ENCODE measurements around the gene RS1. TPM values are rescaled to one million over a fixed set of nuclear protein-coding genes. Genes with fewer than 3 reads are reported as not detected.

RS1 gene
- total and polyA plus RNA-seq, 10 of the 15 experiments (the other 5 are each of a cell fraction or from before 2014, with no cell fraction given): 0.04 to 0.26 TPM; not detected in 8

- in situ Hi-C loops (cut with MboI): no loop called here
- H3K27me3 ChIP-seq (replicated peaks in 1 of 2; ENCODE audit: control insufficient read depth in 2 of 2, insufficient read depth in 2 of 2, low read length in 1 of 2): no peaks in the 10 kb centered on the region; a peak in 1 of 4 replicates
- RAD21 ChIA-PET (ENCODE audit: unreplicated experiment): no interaction called here
- H3K9ac ChIP-seq (ENCODE audit: control insufficient read depth, insufficient read depth, low read length): no peak overlapping the region
- no peak for DNase-seq (ENCODE audit: low read depth, low spot score)
- no peak for ATAC-seq
- intact Hi-C loops (cut with micrococcal nuclease; ENCODE audit: unreplicated experiment): no loop called here
- no TSS peak for BruUV-seq (replicated peaks)
- H3K27ac ChIP-seq (ENCODE audit: control insufficient read depth, insufficient read depth): no peak overlapping the region
- FAIRE-seq: no peak
- CTCF ChIA-PET: no interaction called here
- H3K4me3 ChIP-seq: no peak overlapping the region
- H4K20me1 ChIP-seq (ENCODE audit: control insufficient read depth, insufficient read depth): no peaks in the 10 kb centered on the region
- POLR2A ChIA-PET: no interaction called here
- no peak overlapping the region for H2AFZ ChIP-seq (ENCODE audit: control insufficient read depth, low read depth, low read length)
- H3K79me2 ChIP-seq (ENCODE audit: control insufficient read depth, insufficient read depth, low read length): no peaks in the 10 kb centered on the region
- no peak overlapping the region for H3K4me2 ChIP-seq (ENCODE audit: control insufficient read depth, insufficient read depth)
- H3K36me3 ChIP-seq (ENCODE audit: control insufficient read depth in 2 of 2, insufficient read depth in 2 of 2, low read length in 1 of 2): no peaks in the 10 kb centered on the region
- WGBS (ENCODE audit: insufficient coverage, insufficient replicate concordance, low lambda C conversion rate, missing lambda C conversion rate): 39% methylated on average over 4 of the region's 4 CpGs
- no peaks in the 10 kb centered on the region for H3K4me1 ChIP-seq (ENCODE audit: control insufficient read depth, insufficient read depth, low read length)
- SMC1A ChIA-PET (ENCODE audit: uncharacterized antibody, unreplicated experiment): interaction anchor here (1.8 kb wide), 1 partner anchor 8 kb away, joined by 6 read pairs; no protein-coding TSS in a partner anchor
- no peaks in the 10 kb centered on the region; the same call in 2 of the 3 replicates for H3K9me3 ChIP-seq (replicated peaks; ENCODE audit: control insufficient read depth, insufficient read depth, low read length)
- TF ChIP-seq MYB (IDR thresholded peaks at IDR 0.05; ENCODE audit: borderline replicate concordance, low read depth, low read length) (no peak), NRF1 (conservative IDR thresholded peaks at IDR 0.05; ENCODE audit: low read depth, low read length) (no peak), IRF4 (IDR thresholded peaks at IDR 0.05; ENCODE audit: low read depth, low read length) (no peak), NKRF (conservative IDR thresholded peaks at IDR 0.05) (no peak), NR2C2 (IDR thresholded peaks at IDR 0.05; ENCODE audit: borderline replicate concordance, control insufficient read depth, insufficient read length, low read depth) (no peak), TBL1XR1 (IDR thresholded peaks at IDR 0.05; ENCODE audit: low read depth, low read length) (no peak), NBN (IDR thresholded peaks at IDR 0.05) (no peak), YBX1 (IDR thresholded peaks at IDR 0.05) (no peak), FOXM1 (IDR thresholded peaks at IDR 0.05; ENCODE audit: low read depth, low read length) (no peak)
- TF ChIP-seq, protein P1, sequence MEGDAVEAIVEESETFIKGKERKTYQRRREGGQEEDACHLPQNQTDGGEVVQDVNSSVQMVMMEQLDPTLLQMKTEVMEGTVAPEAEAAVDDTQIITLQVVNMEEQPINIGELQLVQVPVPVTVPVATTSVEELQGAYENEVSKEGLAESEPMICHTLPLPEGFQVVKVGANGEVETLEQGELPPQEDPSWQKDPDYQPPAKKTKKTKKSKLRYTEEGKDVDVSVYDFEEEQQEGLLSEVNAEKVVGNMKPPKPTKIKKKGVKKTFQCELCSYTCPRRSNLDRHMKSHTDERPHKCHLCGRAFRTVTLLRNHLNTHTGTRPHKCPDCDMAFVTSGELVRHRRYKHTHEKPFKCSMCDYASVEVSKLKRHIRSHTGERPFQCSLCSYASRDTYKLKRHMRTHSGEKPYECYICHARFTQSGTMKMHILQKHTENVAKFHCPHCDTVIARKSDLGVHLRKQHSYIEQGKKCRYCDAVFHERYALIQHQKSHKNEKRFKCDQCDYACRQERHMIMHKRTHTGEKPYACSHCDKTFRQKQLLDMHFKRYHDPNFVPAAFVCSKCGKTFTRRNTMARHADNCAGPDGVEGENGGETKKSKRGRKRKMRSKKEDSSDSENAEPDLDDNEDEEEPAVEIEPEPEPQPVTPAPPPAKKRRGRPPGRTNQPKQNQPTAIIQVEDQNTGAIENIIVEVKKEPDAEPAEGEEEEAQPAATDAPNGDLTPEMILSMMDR (IDR thresholded peaks at IDR 0.05 in 2 of 3, conservative IDR thresholded peaks at IDR 0.05 in 1 of 3; ENCODE audit: control insufficient read depth in 2 of 3, extremely low read depth in 1 of 3, insufficient read depth in 1 of 3, low read depth in 3 of 3, low read length in 3 of 3): no peak
- TF ChIP-seq, protein P2, sequence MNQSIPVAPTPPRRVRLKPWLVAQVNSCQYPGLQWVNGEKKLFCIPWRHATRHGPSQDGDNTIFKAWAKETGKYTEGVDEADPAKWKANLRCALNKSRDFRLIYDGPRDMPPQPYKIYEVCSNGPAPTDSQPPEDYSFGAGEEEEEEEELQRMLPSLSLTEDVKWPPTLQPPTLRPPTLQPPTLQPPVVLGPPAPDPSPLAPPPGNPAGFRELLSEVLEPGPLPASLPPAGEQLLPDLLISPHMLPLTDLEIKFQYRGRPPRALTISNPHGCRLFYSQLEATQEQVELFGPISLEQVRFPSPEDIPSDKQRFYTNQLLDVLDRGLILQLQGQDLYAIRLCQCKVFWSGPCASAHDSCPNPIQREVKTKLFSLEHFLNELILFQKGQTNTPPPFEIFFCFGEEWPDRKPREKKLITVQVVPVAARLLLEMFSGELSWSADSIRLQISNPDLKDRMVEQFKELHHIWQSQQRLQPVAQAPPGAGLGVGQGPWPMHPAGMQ (IDR thresholded peaks at IDR 0.05; ENCODE audit: borderline replicate concordance): no peak
Measured at GRCh38 chrX:18692541-18692940, 20.6 kb upstream of the RS1 start.

Measured in GM12878 (cell line).